ENCODE results near the gene LDLRAD3. TPM values are rescaled to one million over a fixed set of nuclear protein-coding genes. Genes with fewer than 3 reads are reported as not detected.

LDLRAD3 gene
- total RNA-seq, 1 experiment from 2014 or later: 19.0 TPM

GRCh38 chr11:36193721-36194120, 249.9 kb downstream of the LDLRAD3 start:
- H3K36me3 ChIP-seq (ENCODE audit: control insufficient read depth in 1 of 2, insufficient read depth in 2 of 2, low read length in 2 of 2): no peaks in the 10 kb centered on the region
- RAD21 ChIA-PET (ENCODE audit: low non-redundant PET in 1 of 2, low total read pairs in 2 of 2, uncharacterized antibody in 2 of 2, unreplicated experiment in 2 of 2): no interaction called here
- no peaks in the 10 kb centered on the region for H3K9me2 ChIP-seq (ENCODE audit: insufficient read depth)
- intact Hi-C loops (cut with micrococcal nuclease): no loop called here
- TF ChIP-seq CTCF (IDR thresholded peaks at IDR 0.05 in 2 of 3, conservative IDR thresholded peaks at IDR 0.05 in 1 of 3; ENCODE audit: borderline replicate concordance in 1 of 3, insufficient read depth in 1 of 3, low read depth in 2 of 3, low read length in 2 of 3): no peak
- no peak for TF ChIP-seq SIN3A (IDR thresholded peaks at IDR 0.05; ENCODE audit: low read depth)
- no peak for TF ChIP-seq ATF3 (IDR thresholded peaks at IDR 0.05)
- TF ChIP-seq ELF1 (IDR thresholded peaks at IDR 0.05; ENCODE audit: borderline replicate concordance, low read depth): no peak
- no peak for TF ChIP-seq CEBPB (IDR thresholded peaks at IDR 0.05; ENCODE audit: low read depth)
- no peak overlapping the region for H3K4me2 ChIP-seq (ENCODE audit: low read length)
- H3K27me3 ChIP-seq (ENCODE audit: insufficient read depth, low read length): no peaks in the 10 kb centered on the region
- H3K4me3 ChIP-seq (replicated peaks in 1 of 2; ENCODE audit: low read depth in 1 of 2, low read length in 2 of 2): no peak overlapping the region
- CTCF ChIA-PET: no interaction called here
- POLR2A ChIA-PET: no interaction called here
- no TSS peak for BruUV-seq (replicated peaks)
- H4K20me1 ChIP-seq (ENCODE audit: insufficient read depth): no peaks in the 10 kb centered on the region
- no peak for DNase-seq (ENCODE audit: low read depth, low spot score)
- H3K9ac ChIP-seq (ENCODE audit: low read length): no peak overlapping the region
- H3K79me2 ChIP-seq (ENCODE audit: insufficient read depth, low read length): no peaks in the 10 kb centered on the region
- H3K4me1 ChIP-seq (ENCODE audit: control insufficient read depth in 1 of 2, insufficient read depth in 2 of 2, low read length in 2 of 2): no peaks in the 10 kb centered on the region
- no peak overlapping the region for H2AFZ ChIP-seq (ENCODE audit: low read depth, low read length, poor library complexity, severe bottlenecking)
- H3K9me3 ChIP-seq (ENCODE audit: control insufficient read depth in 1 of 2, insufficient read depth in 1 of 2, low read depth in 1 of 2, low read length in 2 of 2): no peaks in the 10 kb centered on the region
- no peak for ATAC-seq
- H3K27ac ChIP-seq (ENCODE audit: low read depth, low read length): no peak overlapping the region

GRCh38 chr11:36195496-36196354, 251.9 kb downstream of the LDLRAD3 start:
- no peak for ATAC-seq
- Histone ChIP-seq H3K4me1 (ENCODE audit: control insufficient read depth in 1 of 2, insufficient read depth in 2 of 2, low read length in 2 of 2) (no peaks in the 10 kb centered on the region), H3K4me2 (ENCODE audit: low read length) (no peak overlapping the region), H3K9ac (ENCODE audit: low read length) (no peak overlapping the region), H3K79me2 (ENCODE audit: insufficient read depth, low read length) (no peaks in the 10 kb centered on the region), H3K4me3 (replicated peaks in 1 of 2; ENCODE audit: low read depth in 1 of 2, low read length in 2 of 2) (no peak overlapping the region), H3K9me2 (ENCODE audit: insufficient read depth) (no peaks in the 10 kb centered on the region), H3K9me3 (ENCODE audit: control insufficient read depth in 1 of 2, insufficient read depth in 1 of 2, low read depth in 1 of 2, low read length in 2 of 2) (no peaks in the 10 kb centered on the region), H4K20me1 (ENCODE audit: insufficient read depth) (no peaks in the 10 kb centered on the region), H3K36me3 (ENCODE audit: control insufficient read depth in 1 of 2, insufficient read depth in 2 of 2, low read length in 2 of 2) (no peaks in the 10 kb centered on the region), H3K27me3 (ENCODE audit: insufficient read depth, low read length) (no peaks in the 10 kb centered on the region), H3K27ac (ENCODE audit: low read depth, low read length) (no peak overlapping the region), H2AFZ (ENCODE audit: low read depth, low read length, poor library complexity, severe bottlenecking) (no peak overlapping the region)
- no peak for DNase-seq (ENCODE audit: low read depth, low spot score)
- CTCF ChIA-PET: no interaction called here
- intact Hi-C loops (cut with micrococcal nuclease): no loop called here
- BruUV-seq (replicated peaks): no TSS peak
- POLR2A ChIA-PET: no interaction called here
- RAD21 ChIA-PET (ENCODE audit: low non-redundant PET in 1 of 2, low total read pairs in 2 of 2, uncharacterized antibody in 2 of 2, unreplicated experiment in 2 of 2): no interaction called here
- TF ChIP-seq ZFX (IDR thresholded peaks at IDR 0.05): no peak
- no peak for TF ChIP-seq ZBTB33 (IDR thresholded peaks at IDR 0.05; ENCODE audit: extremely low read depth, insufficient replicate concordance, low read length)
- no peak for TF ChIP-seq SIN3A (IDR thresholded peaks at IDR 0.05; ENCODE audit: low read depth)
- no peak for TF ChIP-seq CTCF (IDR thresholded peaks at IDR 0.05 in 2 of 3, conservative IDR thresholded peaks at IDR 0.05 in 1 of 3; ENCODE audit: borderline replicate concordance in 1 of 3, insufficient read depth in 1 of 3, low read depth in 2 of 3, low read length in 2 of 3)
- no peak for TF ChIP-seq TCF7L2 (IDR thresholded peaks at IDR 0.05; ENCODE audit: borderline replicate concordance, extremely low read depth, insufficient read depth, insufficient read length)
- no peak for TF ChIP-seq SP1 (IDR thresholded peaks at IDR 0.05; ENCODE audit: low read depth)
- no peak for TF ChIP-seq FOSL1 (IDR thresholded peaks at IDR 0.05; ENCODE audit: low read depth)
- no peak for TF ChIP-seq POLR2A (IDR thresholded peaks at IDR 0.05; ENCODE audit: borderline replicate concordance, extremely low read depth, insufficient read depth, insufficient read length)
- TF ChIP-seq YY1 (IDR thresholded peaks at IDR 0.05; ENCODE audit: extremely low read depth, insufficient replicate concordance, low read depth, low read length): no peak
